IPS-15b (cell line): Measurements from ENCODE around the gene DIAPH3.

Experiments
- H3K27me3 ChIP-seq: one replicate; pipeline ENCODE4 v1.6.1; 2013; ENCODE audit warnings: low read length; ENCODE audit not compliant: control insufficient read depth, insufficient read depth
- H3K36me3 ChIP-seq: one replicate; pipeline ENCODE4 v1.6.1; 2013; ENCODE audit warnings: low read length; ENCODE audit not compliant: control insufficient read depth, insufficient read depth
- H3K4me1 ChIP-seq: one replicate; pipeline ENCODE4 v1.6.1; 2013; ENCODE audit warnings: mild to moderate bottlenecking, low read length; ENCODE audit not compliant: control insufficient read depth, insufficient read depth
- H3K4me3 ChIP-seq: one replicate; pipeline ENCODE4 v1.5.1; 2013; ENCODE audit warnings: low read depth, low read length
- H3K9ac ChIP-seq: one replicate; pipeline ENCODE4 v1.6.1; 2013; ENCODE audit warnings: low read depth, mild to moderate bottlenecking, low read length
- H3K9me3 ChIP-seq: one replicate; pipeline ENCODE4 v1.6.1; 2013; ENCODE audit warnings: mild to moderate bottlenecking, low read length; ENCODE audit not compliant: control insufficient read depth, insufficient read depth

The DIAPH3 gene

DNA sequence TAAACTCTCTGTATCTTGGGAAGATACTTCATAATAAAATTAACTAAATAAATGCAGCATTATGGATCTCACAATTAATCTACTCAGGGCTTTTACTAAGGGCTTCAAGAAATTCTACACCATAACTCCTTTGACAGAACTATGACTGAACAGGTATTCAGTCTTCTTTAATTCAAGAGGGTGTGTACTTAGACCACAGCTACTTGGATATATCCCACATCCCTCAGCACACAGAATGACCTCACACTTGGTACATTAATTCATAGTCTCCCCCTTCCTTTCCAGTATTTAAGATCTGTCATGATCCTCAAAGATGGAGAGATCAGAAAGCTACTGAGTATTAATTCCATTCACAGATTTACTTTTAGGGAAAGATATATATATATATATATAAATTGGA, 11.6 kb downstream of the DIAPH3 start:
- Histone ChIP-seq H3K9me3 (no peaks in the 10 kb centered on the region), H3K4me1 (no peaks in the 10 kb centered on the region), H3K9ac (no peak overlapping the region), H3K4me3 (no peak overlapping the region), H3K27me3 (no peaks in the 10 kb centered on the region), H3K36me3 (no peaks in the 10 kb centered on the region)

DNA sequence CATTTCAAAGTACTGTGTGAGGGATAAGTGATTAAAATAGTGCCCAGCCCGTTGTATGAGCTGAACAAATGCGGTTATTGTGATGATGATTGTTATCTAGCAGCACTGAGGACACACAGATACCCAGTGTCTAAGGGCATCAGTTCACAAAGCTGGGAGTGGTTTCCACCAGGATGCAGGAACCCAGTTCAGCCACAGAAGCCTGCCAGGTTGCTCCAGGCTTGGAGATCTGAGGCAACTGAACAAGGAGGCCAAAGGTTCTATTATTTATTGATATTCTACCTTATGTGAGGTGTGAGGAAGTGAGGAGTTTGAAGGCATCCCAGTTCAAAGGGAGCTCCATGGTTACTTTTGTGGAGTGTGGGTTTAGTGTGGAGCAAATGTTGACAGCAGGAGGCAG, 13.2 kb downstream of the DIAPH3 start:
- Histone ChIP-seq H3K4me1 (no peaks in the 10 kb centered on the region), H3K36me3 (no peaks in the 10 kb centered on the region), H3K9me3 (no peaks in the 10 kb centered on the region), H3K4me3 (no peak overlapping the region), H3K9ac (no peak overlapping the region), H3K27me3 (no peaks in the 10 kb centered on the region)

DNA sequence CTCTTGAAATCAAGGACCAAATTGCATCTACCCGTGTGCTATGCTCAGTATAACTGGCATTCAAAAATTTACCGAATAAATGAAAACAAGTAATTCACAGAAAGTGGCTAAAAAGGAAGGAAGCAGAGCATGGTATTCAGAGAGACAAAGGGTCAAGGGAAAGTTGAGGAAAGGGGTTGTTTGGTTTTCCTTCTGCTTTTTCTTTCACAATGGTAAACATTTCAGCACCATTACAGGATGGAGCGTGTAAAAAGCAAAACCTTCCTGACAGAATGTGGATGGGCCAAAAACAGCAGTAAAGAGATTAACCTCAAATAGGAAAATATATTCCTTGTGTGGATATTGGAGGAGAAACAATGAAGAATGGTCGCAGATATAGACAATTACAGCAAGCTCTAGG, 14.8 kb downstream of the DIAPH3 start:
- H3K27me3 ChIP-seq = no peaks in the 10 kb centered on the region
- no peak overlapping the region for H3K4me3 ChIP-seq
- no peak overlapping the region for H3K9ac ChIP-seq
- no peaks in the 10 kb centered on the region for H3K36me3 ChIP-seq
- H3K4me1 ChIP-seq = peaks cover 11% of the 10 kb centered on the region
- no peaks in the 10 kb centered on the region for H3K9me3 ChIP-seq

DNA sequence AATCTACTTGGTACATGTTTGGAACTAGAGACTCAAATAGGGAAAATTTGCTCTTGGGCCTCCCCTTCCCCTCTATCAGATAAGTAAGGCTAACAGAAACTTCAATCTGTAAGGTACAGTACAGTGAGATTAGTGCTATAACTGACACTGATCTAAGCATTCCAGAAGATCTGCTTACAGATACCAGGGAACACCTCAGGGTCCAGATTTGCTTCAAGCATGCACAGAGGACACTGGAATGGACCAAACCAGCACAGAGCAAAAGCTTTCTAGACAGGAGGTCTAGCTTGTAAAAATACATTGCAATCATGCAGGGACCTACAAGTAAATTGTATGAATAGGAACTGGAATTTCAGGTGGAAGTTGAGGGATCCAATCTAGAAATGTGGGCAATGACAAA, 16.4 kb downstream of the DIAPH3 start:
- no peak overlapping the region for H3K9ac ChIP-seq
- H3K4me3 ChIP-seq = no peak overlapping the region
- H3K27me3 ChIP-seq = no peaks in the 10 kb centered on the region
- peaks cover 17% of the 10 kb centered on the region for H3K4me1 ChIP-seq
- no peaks in the 10 kb centered on the region for H3K36me3 ChIP-seq
- H3K9me3 ChIP-seq = no peaks in the 10 kb centered on the region

DNA sequence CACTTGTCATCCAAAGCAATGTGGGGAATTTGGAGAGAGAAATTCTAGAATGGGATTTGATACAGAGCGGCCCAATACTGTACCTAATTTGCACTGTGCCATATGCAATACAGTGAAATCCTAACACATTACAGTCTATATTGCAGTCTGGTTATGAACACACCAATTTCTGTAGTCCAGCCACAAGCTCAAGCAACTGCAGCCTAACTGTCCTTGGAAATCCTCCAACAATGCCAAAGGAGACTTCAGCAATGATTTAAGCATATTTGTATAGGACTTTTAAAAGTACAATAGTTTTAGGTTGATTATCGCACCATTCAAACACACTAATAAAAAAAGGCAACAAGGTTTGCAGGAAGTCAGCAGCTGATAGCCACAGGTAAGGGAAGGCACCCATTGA, 17.3 kb downstream of the DIAPH3 start:
- no peaks in the 10 kb centered on the region for H3K9me3 ChIP-seq
- H3K4me1 ChIP-seq = peaks cover 17% of the 10 kb centered on the region
- H3K27me3 ChIP-seq = no peaks in the 10 kb centered on the region
- no peak overlapping the region for H3K4me3 ChIP-seq
- H3K36me3 ChIP-seq = no peaks in the 10 kb centered on the region
- H3K9ac ChIP-seq = no peak overlapping the region

DNA sequence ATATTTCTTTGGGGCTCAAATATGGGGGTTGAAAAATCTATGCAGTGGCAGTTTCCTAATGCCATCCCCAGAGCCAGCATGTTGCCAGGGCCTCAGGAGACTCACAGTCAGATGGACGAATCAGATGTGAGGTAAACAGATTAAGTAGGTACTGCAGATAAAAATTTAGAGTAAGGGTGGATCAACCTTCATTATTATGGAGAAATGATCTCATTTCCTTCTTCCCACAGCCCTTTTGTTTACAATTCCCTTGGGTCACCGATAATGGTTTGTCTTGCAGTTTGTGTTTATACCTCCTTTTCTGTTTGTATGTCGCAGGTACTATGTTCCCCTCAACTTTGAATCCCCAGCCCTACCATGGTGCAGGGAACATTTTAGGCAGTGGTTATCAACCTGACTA, 20.0 kb downstream of the DIAPH3 start:
- Histone ChIP-seq H3K9ac (no peak overlapping the region), H3K36me3 (no peaks in the 10 kb centered on the region), H3K4me3 (no peak overlapping the region), H3K9me3 (no peaks in the 10 kb centered on the region), H3K27me3 (no peaks in the 10 kb centered on the region), H3K4me1 (peaks cover 17% of the 10 kb centered on the region)

DNA sequence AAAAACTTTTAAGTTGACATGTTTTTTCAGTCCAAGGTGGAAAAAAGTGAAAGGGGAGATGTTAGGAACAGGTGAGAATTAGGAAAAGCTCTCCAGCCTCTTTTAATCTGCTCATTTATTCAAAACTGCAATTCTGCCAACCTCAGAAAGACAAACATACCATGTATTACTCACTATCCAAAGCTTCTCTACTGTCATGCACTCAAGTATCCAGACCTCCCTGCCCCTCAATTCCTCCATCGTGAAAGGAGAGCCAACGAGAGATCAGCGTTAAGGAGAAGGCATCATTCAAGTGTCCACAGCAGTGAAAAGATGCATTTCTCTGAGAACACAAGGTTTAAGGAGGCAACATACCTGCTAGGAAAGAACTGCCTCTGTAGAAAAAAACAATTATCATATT, 24.5 kb downstream of the DIAPH3 start:
- Histone ChIP-seq H3K36me3 (no peaks in the 10 kb centered on the region), H3K9me3 (no peaks in the 10 kb centered on the region), H3K4me3 (no peak overlapping the region), H3K9ac (no peak overlapping the region), H3K27me3 (no peaks in the 10 kb centered on the region), H3K4me1 (peaks cover 10% of the 10 kb centered on the region)

DNA sequence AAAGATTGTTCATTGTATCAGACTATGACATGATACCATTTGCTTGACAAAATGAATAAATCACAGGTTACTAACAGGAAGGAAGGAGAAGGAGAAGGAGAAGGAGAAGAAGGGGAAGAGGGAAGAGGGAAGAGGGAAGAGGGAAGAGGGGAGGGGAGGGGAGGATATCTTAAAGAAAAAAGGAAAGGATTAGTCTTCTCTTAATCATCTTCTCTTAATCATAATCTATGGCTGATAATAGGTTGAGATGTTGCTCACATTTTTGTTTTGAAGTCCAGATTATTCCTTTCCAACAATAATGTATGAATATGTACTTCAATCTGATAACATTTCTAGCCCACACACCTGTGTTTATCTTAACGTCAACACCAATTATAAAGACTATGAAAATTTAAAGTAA, 25.1 kb downstream of the DIAPH3 start:
- H3K9me3 ChIP-seq = no peaks in the 10 kb centered on the region
- no peaks in the 10 kb centered on the region for H3K27me3 ChIP-seq
- H3K4me3 ChIP-seq = no peak overlapping the region
- H3K4me1 ChIP-seq = peaks cover 6% of the 10 kb centered on the region
- H3K9ac ChIP-seq = no peak overlapping the region
- H3K36me3 ChIP-seq = no peaks in the 10 kb centered on the region

DNA sequence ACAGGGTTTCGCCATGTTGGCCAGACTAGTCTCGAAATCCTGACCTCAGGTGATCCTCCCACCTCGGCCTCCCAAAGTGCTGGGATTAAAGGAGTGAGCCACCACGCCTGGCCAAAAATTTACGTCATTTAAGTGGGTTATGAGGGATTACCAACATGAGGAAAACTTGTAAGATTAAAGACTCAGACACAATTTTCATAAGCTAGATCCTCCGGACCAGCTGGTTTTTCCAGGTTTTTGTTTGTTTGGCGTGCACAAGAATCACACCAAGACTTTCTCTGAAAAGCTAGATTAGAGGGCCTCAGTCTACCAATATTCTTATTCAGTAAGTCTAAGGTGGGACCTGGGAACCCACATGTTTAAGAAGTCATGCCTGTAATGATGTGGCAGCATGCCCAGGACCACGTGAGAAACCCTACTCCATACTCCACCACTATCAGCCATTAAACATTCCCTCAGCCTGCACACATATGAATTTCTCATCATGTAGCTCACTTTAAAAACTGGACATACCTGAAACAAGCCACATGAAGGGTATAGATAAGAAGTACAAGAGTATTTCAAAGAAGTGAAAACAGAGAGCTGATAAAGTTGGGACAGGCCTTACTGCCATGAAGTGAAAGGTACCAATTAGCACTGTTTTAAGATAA, 25.7 kb downstream of the DIAPH3 start:
- H3K4me3 ChIP-seq = no peak overlapping the region
- H3K36me3 ChIP-seq = no peaks in the 10 kb centered on the region
- H3K9ac ChIP-seq = no peak overlapping the region
- H3K9me3 ChIP-seq = no peaks in the 10 kb centered on the region
- H3K4me1 ChIP-seq = no peaks in the 10 kb centered on the region
- H3K27me3 ChIP-seq = no peaks in the 10 kb centered on the region

DNA sequence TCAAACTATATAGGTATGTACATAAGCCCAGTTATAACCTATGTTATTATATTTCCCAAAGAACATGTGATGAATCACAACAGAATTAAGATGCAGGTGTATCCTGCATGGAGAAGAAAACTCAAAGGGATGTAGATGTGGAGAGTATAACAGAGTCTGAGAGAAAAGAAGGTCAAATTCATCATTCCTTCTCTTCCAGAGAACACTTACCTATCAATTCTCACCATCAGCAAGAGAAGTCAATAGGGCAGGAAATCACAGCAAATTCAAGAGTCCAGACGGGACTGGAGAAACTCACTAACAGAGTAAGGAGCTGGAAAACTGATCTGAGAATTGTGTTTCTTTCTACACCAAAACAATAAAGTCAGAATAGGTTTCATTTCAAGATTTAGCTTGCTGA, 28.4 kb downstream of the DIAPH3 start:
- H3K36me3 ChIP-seq = no peaks in the 10 kb centered on the region
- H3K27me3 ChIP-seq = no peaks in the 10 kb centered on the region
- H3K4me1 ChIP-seq = no peaks in the 10 kb centered on the region
- H3K9me3 ChIP-seq = no peaks in the 10 kb centered on the region
- no peak overlapping the region for H3K4me3 ChIP-seq
- H3K9ac ChIP-seq = no peak overlapping the region

DNA sequence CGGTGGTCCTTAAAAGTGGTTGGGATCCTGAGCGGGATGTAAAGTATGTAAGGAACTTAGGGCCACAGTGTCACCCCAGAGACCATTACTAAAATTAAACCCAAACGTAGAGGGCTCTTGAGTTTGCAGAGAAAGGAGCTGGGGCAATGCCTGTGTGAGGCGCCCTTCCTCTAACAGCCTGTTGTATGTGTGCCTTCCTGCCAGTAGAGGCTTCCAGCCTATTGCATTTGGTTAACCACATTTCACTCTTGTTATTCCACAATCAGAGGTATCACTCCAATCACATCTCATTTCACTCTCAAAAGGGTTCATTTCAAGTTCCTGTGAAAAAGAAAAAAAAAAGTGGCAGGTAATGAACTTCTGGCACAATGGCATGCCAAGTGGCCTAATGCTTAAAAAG, 29.4 kb downstream of the DIAPH3 start:
- Histone ChIP-seq H3K9ac (no peak overlapping the region), H3K4me1 (no peaks in the 10 kb centered on the region), H3K36me3 (no peaks in the 10 kb centered on the region), H3K27me3 (no peaks in the 10 kb centered on the region), H3K4me3 (no peak overlapping the region), H3K9me3 (no peaks in the 10 kb centered on the region)

DNA sequence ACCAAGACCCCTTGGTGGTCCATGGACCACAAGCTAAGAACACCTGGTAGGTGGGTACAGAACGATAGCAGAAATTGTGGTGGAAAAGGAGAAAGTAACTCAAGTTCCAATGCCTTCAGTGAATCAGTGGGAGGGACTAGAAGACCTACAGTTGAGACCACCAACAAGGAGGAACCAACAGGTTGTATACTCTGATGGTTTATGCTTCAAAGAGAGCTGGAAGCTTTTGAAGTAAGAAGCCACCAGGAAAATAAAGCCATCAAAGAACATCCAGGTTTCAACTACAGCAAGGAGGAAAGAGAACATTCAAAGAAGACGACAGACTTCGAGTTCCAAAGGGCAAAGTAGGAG, 42.4 kb downstream of the DIAPH3 start:
- no peaks in the 10 kb centered on the region for H3K4me1 ChIP-seq
- H3K9me3 ChIP-seq = no peaks in the 10 kb centered on the region
- no peaks in the 10 kb centered on the region for H3K27me3 ChIP-seq
- H3K9ac ChIP-seq = no peak overlapping the region
- no peaks in the 10 kb centered on the region for H3K36me3 ChIP-seq
- H3K4me3 ChIP-seq = no peak overlapping the region
